WTC11 (cell line): ENCODE measurements around the gene MASP1. TPM values are rescaled to one million over a fixed set of nuclear protein-coding genes. Genes with fewer than 3 reads are reported as not detected.
"Not testable (repeated sequence)": the region's sequence is repeated elsewhere in the genome, so short reads cannot be mapped to it uniquely, and the experiment has no call there.

Experiments
- ATAC-seq: fragments of 200-7000 bp; cut with Tn5 transposase; 2 replicates; pipeline ENCODE4 v1.10.0; 2021; ENCODE audit warnings: mild to moderate bottlenecking, moderate library complexity
- CTCF ChIA-PET: fragments of 300-600 bp; sonication (Branson Sonifier 250); formaldehyde crosslinking; loops from one replicate; lab custom pipeline; 2021; ENCODE audit warnings: antibody characterized with exemption; lab: Charles Lee
- POLR2A ChIA-PET: fragments of 350-600 bp; sonication (Branson Sonifier 250); formaldehyde crosslinking; loops from one replicate; lab custom pipeline; 2021; ENCODE audit warnings: antibody characterized with exemption; lab: Charles Lee
- DNase-seq: peaks from one replicate; pipeline ENCODE4 v3.0.0; 2021; ENCODE audit warnings: low spot score
- H3K27ac Mint-ChIP-seq: 2 replicates; pipeline ENCODE4 v1.8.0; 2021; ENCODE audit warnings: mixed read lengths
- H3K27me3 Mint-ChIP-seq: 2 replicates; pipeline ENCODE4 v1.8.0; 2021; ENCODE audit warnings: low read depth, mild to moderate bottlenecking, moderate library complexity, mixed read lengths
- H3K36me3 Mint-ChIP-seq: 2 replicates; pipeline ENCODE4 v1.8.0; 2021; ENCODE audit warnings: mixed read lengths
- H3K4me1 Mint-ChIP-seq: 2 replicates; pipeline ENCODE4 v1.8.0; 2022; ENCODE audit warnings: mixed read lengths
- H3K4me3 Mint-ChIP-seq: 2 replicates; pipeline ENCODE4 v1.8.0; 2021; ENCODE audit warnings: mild to moderate bottlenecking, moderate library complexity, mixed read lengths
- H3K9me3 Mint-ChIP-seq: 2 replicates; pipeline ENCODE4 v1.8.0; 2021; ENCODE audit warnings: mixed read lengths
- ATF3 ChIP-seq: sonication (generic); formaldehyde crosslinking; conservative IDR thresholded peaks from 2 replicates; pipeline ENCODE4 v1.8.1; 2022; ENCODE audit warnings: mild to moderate bottlenecking, missing genetic modification reagents
- E2F1 ChIP-seq: sonication (generic); formaldehyde crosslinking; IDR thresholded peaks from 2 replicates; pipeline ENCODE4 v1.8.0; 2022; ENCODE audit warnings: mild to moderate bottlenecking, missing genetic modification reagents
- EMX1 ChIP-seq: fragments of 250-450 bp; sonication (Bioruptor Pico); IDR thresholded peaks from 2 replicates; pipeline ENCODE4 v1.8.0; 2021; ENCODE audit warnings: mild to moderate bottlenecking
- FOXP1 ChIP-seq: sonication (generic); formaldehyde crosslinking; IDR thresholded peaks from 2 replicates; pipeline ENCODE4 v1.8.0; 2022; ENCODE audit warnings: missing genetic modification reagents, mild to moderate bottlenecking, moderate library complexity, borderline replicate concordance
- GRHL2 ChIP-seq: fragments of 250-450 bp; sonication (Bioruptor Pico); IDR thresholded peaks from 2 replicates; pipeline ENCODE4 v1.8.0; 2022; ENCODE audit warnings: mild to moderate bottlenecking, moderate library complexity; ENCODE audit not compliant: insufficient replicate concordance, severe bottlenecking
- IRF1 ChIP-seq: sonication (generic); formaldehyde crosslinking; IDR thresholded peaks from 2 replicates; pipeline ENCODE4 v1.8.0; 2023; ENCODE audit warnings: missing genetic modification reagents
- KAT7 ChIP-seq: sonication (generic); formaldehyde crosslinking; IDR thresholded peaks from 2 replicates; pipeline ENCODE4 v1.8.1; 2023; ENCODE audit warnings: missing genetic modification reagents, mild to moderate bottlenecking, borderline replicate concordance
- MAX ChIP-seq: sonication (generic); formaldehyde crosslinking; IDR thresholded peaks from 2 replicates; pipeline ENCODE4 v1.8.0; 2022; ENCODE audit warnings: mild to moderate bottlenecking, missing genetic modification reagents
- NR1H2 ChIP-seq: sonication (generic); formaldehyde crosslinking; IDR thresholded peaks from 2 replicates; pipeline ENCODE4 v1.9.0; 2021; ENCODE audit warnings: mild to moderate bottlenecking, moderate library complexity, missing genetic modification reagents
- NR3C1 ChIP-seq: sonication (generic); formaldehyde crosslinking; conservative IDR thresholded peaks from 2 replicates; pipeline ENCODE4 v1.8.1; 2023; ENCODE audit warnings: low read depth, mild to moderate bottlenecking, missing genetic modification reagents
- PRDM15 ChIP-seq: sonication (generic); formaldehyde crosslinking; IDR thresholded peaks from 2 replicates; pipeline ENCODE4 v1.8.0; 2022; ENCODE audit warnings: missing genetic modification reagents
- TCF7 ChIP-seq: sonication (generic); formaldehyde crosslinking; IDR thresholded peaks from 2 replicates; pipeline ENCODE4 v1.8.0; 2022; ENCODE audit warnings: mild to moderate bottlenecking, low read depth, missing genetic modification reagents, moderate library complexity
- TEAD4 ChIP-seq: sonication (generic); formaldehyde crosslinking; IDR thresholded peaks from 2 replicates; pipeline ENCODE4 v1.8.0; 2022; ENCODE audit warnings: mild to moderate bottlenecking, missing genetic modification reagents
- ZNF121 ChIP-seq: sonication (generic); formaldehyde crosslinking; IDR thresholded peaks from 2 replicates; pipeline ENCODE4 v1.8.0; 2023; ENCODE audit warnings: missing genetic modification reagents
- ZNF263 ChIP-seq: sonication (generic); formaldehyde crosslinking; IDR thresholded peaks from 2 replicates; pipeline ENCODE4 v1.8.1; 2022; ENCODE audit warnings: low read depth, mild to moderate bottlenecking, moderate library complexity, missing genetic modification reagents
- ZNF416 ChIP-seq: fragments of 250-450 bp; sonication (Bioruptor Pico); IDR thresholded peaks from 2 replicates; pipeline ENCODE4 v1.9.0; 2021; ENCODE audit warnings: mild to moderate bottlenecking, inconsistent platforms
- ZNF425 ChIP-seq: fragments of 250-450 bp; sonication (Bioruptor Pico); conservative IDR thresholded peaks from 2 replicates; pipeline ENCODE4 v1.9.0; 2021; ENCODE audit warnings: mild to moderate bottlenecking
- ZNF671 ChIP-seq: fragments of 250-450 bp; sonication (Bioruptor Pico); IDR thresholded peaks from 2 replicates; pipeline ENCODE4 v1.8.0; 2021; ENCODE audit warnings: mild to moderate bottlenecking
- total RNA-seq: library from RNA; stranded (reverse); gene quantifications from 3 replicates; pipeline ENCODE4 v1.2.3, GENCODE V29; 2021

MASP1 gene
- total RNA-seq, 1 experiment from 2014 or later: 2.2 TPM

GRCh38 chr3:187242900-187243299 is 48.6 kb downstream of the MASP1 start (continued):
- TF ChIP-seq E2F1 (CRISPR knock-in tag) (no peak), ZNF425 (no peak), NR1H2 (CRISPR knock-in tag) (no peak), IRF1 (no peak), FOXP1 (CRISPR knock-in tag) (no peak), ZNF121 (CRISPR knock-in tag) (no peak), ZNF416 (CRISPR knock-in tag) (no peak)
- TF ChIP-seq, all 79 proteins: peak for 0

- ATAC-seq (no peak), DNase-seq (no peak)
- TF ChIP-seq MAX (CRISPR knock-in tag) (no peak), ATF3 (no peak), FOXP1 (CRISPR knock-in tag) (no peak), GRHL2 (CRISPR knock-in tag) (no peak), NR3C1 (no peak), ZNF671 (CRISPR knock-in tag) (no peak), EMX1 (no peak), ZNF263 (CRISPR knock-in tag) (no peak), KAT7 (CRISPR knock-in tag) (no peak), TEAD4 (CRISPR knock-in tag) (no peak), TCF7 (CRISPR knock-in tag) (no peak), PRDM15 (CRISPR knock-in tag) (no peak)
- peaks cover 18% of the 10 kb centered on the region for H3K9me3 Mint-ChIP-seq
- H3K4me1 Mint-ChIP-seq: peaks cover 4% of the 10 kb centered on the region
- no peak overlapping the region for H3K4me3 Mint-ChIP-seq
- H3K27ac Mint-ChIP-seq: no peak overlapping the region
- peaks cover 5% of the 10 kb centered on the region for H3K36me3 Mint-ChIP-seq
- POLR2A ChIA-PET: no interaction called here
- CTCF ChIA-PET: interaction anchor here (1.1 kb wide), 1 partner anchor 36 kb away, joined by 3 read pairs; no protein-coding TSS in a partner anchor
- peaks cover 3% of the 10 kb centered on the region for H3K27me3 Mint-ChIP-seq
Observed at GRCh38 chr3:187242435-187242834, 49.1 kb downstream of the MASP1 start.

GRCh38 chr3:187238835-187239234 is 52.7 kb downstream of the MASP1 start:
- H3K4me3 Mint-ChIP-seq, H3K4me1 Mint-ChIP-seq, H3K36me3 Mint-ChIP-seq, H3K27ac Mint-ChIP-seq, POLR2A ChIA-PET, DNase-seq, ATAC-seq, H3K27me3 Mint-ChIP-seq: not testable (repeated sequence)
- CTCF ChIA-PET: interaction anchor here (1.1 kb wide), 1 partner anchor 74 kb away, joined by 3 read pairs; no protein-coding TSS in a partner anchor
- H3K9me3 Mint-ChIP-seq: peaks cover 25% of the 10 kb centered on the region
